GM23338 (cell line): Measurements from ENCODE around the gene SLC25A44. TPM values are rescaled to one million over a fixed set of nuclear protein-coding genes. Genes with fewer than 3 reads are reported as not detected.

Experiments
- ATAC-seq: fragments of 200-7000 bp; cut with Tn5 transposase; 3 replicates; pipeline ENCODE4 v1.9.1; 2020
- DNase-seq: peaks from one replicate; pipeline ENCODE4 v3.0.0-alpha.2; 2015; ENCODE audit warnings: low spot score
- H2AFZ ChIP-seq: fragments of 200-600 bp; sonication (generic); 2 replicates; pipeline ENCODE4 v1.8.0; 2016; ENCODE audit warnings: antibody characterized with exemption, mild to moderate bottlenecking, moderate library complexity
- H3F3A ChIP-seq: fragments of 200-600 bp; sonication (generic); replicated peaks from 2 replicates; pipeline ENCODE4 v1.8.0; 2017; ENCODE audit warnings: antibody characterized with exemption, mixed run types, low read depth
- H3K27ac ChIP-seq: fragments of 200-600 bp; sonication (generic); 2 replicates; pipeline ENCODE4 v1.6.1; 2016; ENCODE audit warnings: low read depth
- H3K27me3 ChIP-seq: fragments of 200-600 bp; sonication (generic); 2 replicates; pipeline ENCODE4 v1.8.0; 2016; ENCODE audit warnings: mild to moderate bottlenecking, mixed run types, moderate library complexity; ENCODE audit not compliant: insufficient read depth
- H3K36me3 ChIP-seq: fragments of 200-600 bp; sonication (generic); 2 replicates; pipeline ENCODE4 v1.8.0; 2016; ENCODE audit warnings: mild to moderate bottlenecking; ENCODE audit not compliant: insufficient read depth
- H3K4me1 ChIP-seq: fragments of 200-600 bp; sonication (generic); 2 replicates; pipeline ENCODE4 v1.8.0; 2016; ENCODE audit warnings: mild to moderate bottlenecking, moderate library complexity; ENCODE audit not compliant: insufficient read depth
- H3K4me2 ChIP-seq: fragments of 200-600 bp; sonication (generic); 2 replicates; pipeline ENCODE4 v1.7.1; 2017; ENCODE audit warnings: mixed run types
- H3K4me3 ChIP-seq: fragments of 200-600 bp; sonication (generic); 2 replicates; pipeline ENCODE4 v1.6.1; 2016; ENCODE audit warnings: mixed run types
- H3K79me2 ChIP-seq: fragments of 200-600 bp; sonication (generic); replicated peaks from 2 replicates; pipeline ENCODE4 v1.8.0; 2017; ENCODE audit warnings: mild to moderate bottlenecking; ENCODE audit not compliant: insufficient read depth
- H3K9me2 ChIP-seq: fragments of 200-600 bp; sonication (generic); 2 replicates; pipeline ENCODE4 v1.8.0; 2017; ENCODE audit not compliant: insufficient read depth
- H4K20me1 ChIP-seq: fragments of 200-600 bp; sonication (generic); replicated peaks from 2 replicates; pipeline ENCODE4 v1.8.0; 2017; ENCODE audit warnings: mild to moderate bottlenecking; ENCODE audit not compliant: insufficient read depth
- H3K27ac Mint-ChIP-seq: 2 replicates; pipeline ENCODE4 v1.8.0; 2020; ENCODE audit warnings: inconsistent platforms, mild to moderate bottlenecking, moderate library complexity, mixed read lengths
- H3K27me3 Mint-ChIP-seq: 3 replicates; pipeline ENCODE4 v1.8.0; 2022; ENCODE audit warnings: low read depth, mild to moderate bottlenecking, moderate library complexity, mixed read lengths, inconsistent platforms; ENCODE audit not compliant: insufficient read depth, poor library complexity
- H3K36me3 Mint-ChIP-seq: 3 replicates; pipeline ENCODE4 v1.8.0; 2021; ENCODE audit warnings: low read depth, mild to moderate bottlenecking, inconsistent platforms, moderate library complexity, mixed read lengths
- H3K4me1 Mint-ChIP-seq: 3 replicates; pipeline ENCODE4 v1.8.0; 2020; ENCODE audit warnings: mild to moderate bottlenecking, inconsistent platforms, mixed read lengths
- H3K4me3 Mint-ChIP-seq: 3 replicates; pipeline ENCODE4 v1.8.0; 2021; ENCODE audit warnings: moderate library complexity, mild to moderate bottlenecking, inconsistent platforms, mixed read lengths
- H3K9me3 Mint-ChIP-seq: 3 replicates; pipeline ENCODE4 v1.8.0; 2020; ENCODE audit warnings: moderate library complexity, mild to moderate bottlenecking, inconsistent platforms, mixed read lengths
- CREB1 ChIP-seq: fragments of 250-450 bp; sonication (Bioruptor Pico); IDR thresholded peaks from 2 replicates; pipeline ENCODE4 v1.5.0; 2020; ENCODE audit warnings: low read depth, mild to moderate bottlenecking, moderate library complexity
- ETS1 ChIP-seq: IDR thresholded peaks from 2 replicates; pipeline ENCODE4 v1.6.1; 2016; ENCODE audit warnings: antibody characterized with exemption
- EZH2 ChIP-seq: fragments of 200-600 bp; sonication (generic); IDR thresholded peaks from one replicate; pipeline ENCODE4 v1.8.0; 2017; ENCODE audit warnings: antibody characterized with exemption, mild to moderate bottlenecking, low read depth; ENCODE audit not compliant: unreplicated experiment
- EZH2phosphoT487 ChIP-seq: fragments of 200-600 bp; sonication (generic); IDR thresholded peaks from one replicate; pipeline ENCODE4 v1.8.1; 2018; ENCODE audit warnings: antibody characterized with exemption; ENCODE audit not compliant: unreplicated experiment
- NANOG ChIP-seq: IDR thresholded peaks from 2 replicates; pipeline ENCODE4 v1.6.1; 2016; ENCODE audit warnings: antibody characterized with exemption, borderline replicate concordance
- STAT1 ChIP-seq: IDR thresholded peaks from one replicate; pipeline ENCODE4 v1.6.1; 2016; ENCODE audit warnings: antibody characterized with exemption; ENCODE audit not compliant: unreplicated experiment
- ZNF114 ChIP-seq: fragments of 250-450 bp; sonication (Bioruptor Pico); IDR thresholded peaks from 2 replicates; pipeline ENCODE4 v1.5.0; 2020; ENCODE audit warnings: mild to moderate bottlenecking, moderate library complexity
- ZNF331 ChIP-seq: fragments of 250-450 bp; sonication (Bioruptor Pico); IDR thresholded peaks from 2 replicates; pipeline ENCODE4 v1.5.0; 2020; ENCODE audit warnings: low read depth, mild to moderate bottlenecking, moderate library complexity
- polyA plus RNA-seq: library from polyadenylated mRNA; unstranded; fragments of >200 nt; fragmentation: Nextera tagmentation; extraction: Ambion mirVana; gene quantifications from 2 replicates; pipeline ENCODE4 v1.2.1, GENCODE V29; 2016
- total RNA-seq: library from RNA; depleted of rRNA; stranded (reverse); fragments of >200 nt; shearing (Covaris generic); gene quantifications from 2 replicates; pipeline ENCODE4 v1.2.3, GENCODE V29; 2014
- TF ChIP-seq, protein P1 (sequence below): fragments of 250-450 bp; sonication (Bioruptor Pico); IDR thresholded peaks from 2 replicates; pipeline ENCODE4 v1.5.0; 2020; ENCODE audit warnings: mild to moderate bottlenecking, moderate library complexity

The SLC25A44 gene
- total and polyA plus RNA-seq, 2 experiments from 2014 or later = 7.0 to 25.1 TPM

GRCh38 chr1:156154317-156154749, 39.6 kb upstream of the SLC25A44 start (continued):
- TF ChIP-seq ETS1 = no peak

DNA sequence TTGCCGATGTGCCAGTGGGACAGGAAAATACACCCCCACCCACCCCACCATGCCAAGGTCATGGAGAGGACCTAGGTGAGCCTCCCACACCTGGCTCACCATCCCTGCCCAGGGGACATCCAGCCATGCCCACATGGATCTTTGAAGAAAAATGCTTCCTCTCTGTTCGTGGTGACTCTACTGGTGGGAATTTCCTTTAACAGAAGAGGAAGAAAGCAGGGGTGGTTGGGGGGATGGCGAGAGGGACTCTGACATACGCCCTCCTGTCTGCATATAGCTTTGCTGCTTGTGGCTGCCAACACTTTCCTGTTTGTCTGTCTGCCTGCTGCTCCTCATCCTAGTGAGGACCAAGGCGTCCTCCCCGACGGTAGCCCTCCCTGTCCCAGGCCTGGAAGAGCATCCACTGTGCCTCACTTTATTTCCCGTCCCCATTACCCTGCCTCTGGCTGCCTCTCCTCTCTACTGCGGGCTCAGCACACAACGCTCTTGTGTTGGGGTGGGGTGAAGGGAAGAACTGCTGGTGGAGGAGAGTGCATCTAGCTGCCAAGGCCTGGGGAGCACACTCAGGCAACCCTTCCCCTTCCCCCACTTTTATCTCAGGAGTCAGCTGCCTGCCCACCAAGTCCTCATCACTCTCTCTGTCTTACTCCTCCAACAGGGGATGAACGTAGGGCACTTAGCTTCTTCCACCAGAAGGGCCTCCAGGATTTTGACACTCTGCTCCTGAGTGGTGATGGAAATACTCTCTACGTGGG, 38.0 kb upstream of the SLC25A44 start:
- TF ChIP-seq, protein P1, sequence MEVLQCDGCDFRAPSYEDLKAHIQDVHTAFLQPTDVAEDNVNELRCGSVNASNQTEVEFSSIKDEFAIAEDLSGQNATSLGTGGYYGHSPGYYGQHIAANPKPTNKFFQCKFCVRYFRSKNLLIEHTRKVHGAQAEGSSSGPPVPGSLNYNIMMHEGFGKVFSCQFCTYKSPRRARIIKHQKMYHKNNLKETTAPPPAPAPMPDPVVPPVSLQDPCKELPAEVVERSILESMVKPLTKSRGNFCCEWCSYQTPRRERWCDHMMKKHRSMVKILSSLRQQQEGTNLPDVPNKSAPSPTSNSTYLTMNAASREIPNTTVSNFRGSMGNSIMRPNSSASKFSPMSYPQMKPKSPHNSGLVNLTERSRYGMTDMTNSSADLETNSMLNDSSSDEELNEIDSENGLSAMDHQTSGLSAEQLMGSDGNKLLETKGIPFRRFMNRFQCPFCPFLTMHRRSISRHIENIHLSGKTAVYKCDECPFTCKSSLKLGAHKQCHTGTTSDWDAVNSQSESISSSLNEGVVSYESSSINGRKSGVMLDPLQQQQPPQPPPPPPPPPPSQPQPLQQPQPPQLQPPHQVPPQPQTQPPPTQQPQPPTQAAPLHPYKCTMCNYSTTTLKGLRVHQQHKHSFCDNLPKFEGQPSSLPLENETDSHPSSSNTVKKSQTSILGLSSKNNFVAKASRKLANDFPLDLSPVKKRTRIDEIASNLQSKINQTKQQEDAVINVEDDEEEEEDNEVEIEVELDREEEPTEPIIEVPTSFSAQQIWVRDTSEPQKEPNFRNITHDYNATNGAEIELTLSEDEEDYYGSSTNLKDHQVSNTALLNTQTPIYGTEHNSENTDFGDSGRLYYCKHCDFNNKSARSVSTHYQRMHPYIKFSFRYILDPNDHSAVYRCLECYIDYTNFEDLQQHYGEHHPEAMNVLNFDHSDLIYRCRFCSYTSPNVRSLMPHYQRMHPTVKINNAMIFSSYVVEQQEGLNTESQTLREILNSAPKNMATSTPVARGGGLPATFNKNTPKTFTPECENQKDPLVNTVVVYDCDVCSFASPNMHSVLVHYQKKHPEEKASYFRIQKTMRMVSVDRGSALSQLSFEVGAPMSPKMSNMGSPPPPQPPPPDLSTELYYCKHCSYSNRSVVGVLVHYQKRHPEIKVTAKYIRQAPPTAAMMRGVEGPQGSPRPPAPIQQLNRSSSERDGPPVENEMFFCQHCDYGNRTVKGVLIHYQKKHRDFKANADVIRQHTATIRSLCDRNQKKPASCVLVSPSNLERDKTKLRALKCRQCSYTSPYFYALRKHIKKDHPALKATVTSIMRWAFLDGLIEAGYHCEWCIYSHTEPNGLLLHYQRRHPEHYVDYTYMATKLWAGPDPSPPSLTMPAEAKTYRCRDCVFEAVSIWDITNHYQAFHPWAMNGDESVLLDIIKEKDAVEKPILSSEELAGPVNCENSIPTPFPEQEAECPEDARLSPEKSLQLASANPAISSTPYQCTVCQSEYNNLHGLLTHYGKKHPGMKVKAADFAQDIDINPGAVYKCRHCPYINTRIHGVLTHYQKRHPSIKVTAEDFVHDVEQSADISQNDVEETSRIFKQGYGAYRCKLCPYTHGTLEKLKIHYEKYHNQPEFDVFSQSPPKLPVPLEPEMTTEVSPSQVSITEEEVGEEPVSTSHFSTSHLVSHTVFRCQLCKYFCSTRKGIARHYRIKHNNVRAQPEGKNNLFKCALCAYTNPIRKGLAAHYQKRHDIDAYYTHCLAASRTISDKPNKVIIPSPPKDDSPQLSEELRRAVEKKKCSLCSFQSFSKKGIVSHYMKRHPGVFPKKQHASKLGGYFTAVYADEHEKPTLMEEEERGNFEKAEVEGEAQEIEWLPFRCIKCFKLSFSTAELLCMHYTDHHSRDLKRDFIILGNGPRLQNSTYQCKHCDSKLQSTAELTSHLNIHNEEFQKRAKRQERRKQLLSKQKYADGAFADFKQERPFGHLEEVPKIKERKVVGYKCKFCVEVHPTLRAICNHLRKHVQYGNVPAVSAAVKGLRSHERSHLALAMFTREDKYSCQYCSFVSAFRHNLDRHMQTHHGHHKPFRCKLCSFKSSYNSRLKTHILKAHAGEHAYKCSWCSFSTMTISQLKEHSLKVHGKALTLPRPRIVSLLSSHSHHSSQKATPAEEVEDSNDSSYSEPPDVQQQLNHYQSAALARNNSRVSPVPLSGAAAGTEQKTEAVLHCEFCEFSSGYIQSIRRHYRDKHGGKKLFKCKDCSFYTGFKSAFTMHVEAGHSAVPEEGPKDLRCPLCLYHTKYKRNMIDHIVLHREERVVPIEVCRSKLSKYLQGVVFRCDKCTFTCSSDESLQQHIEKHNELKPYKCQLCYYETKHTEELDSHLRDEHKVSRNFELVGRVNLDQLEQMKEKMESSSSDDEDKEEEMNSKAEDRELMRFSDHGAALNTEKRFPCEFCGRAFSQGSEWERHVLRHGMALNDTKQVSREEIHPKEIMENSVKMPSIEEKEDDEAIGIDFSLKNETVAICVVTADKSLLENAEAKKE = no peak
- TF ChIP-seq EZH2 (no peak), CREB1 (CRISPR knock-in tag) (no peak), ZNF114 (CRISPR knock-in tag) (no peak), NANOG (no peak), STAT1 (no peak), EZH2phosphoT487 (no peak), ZNF331 (no peak)
- H3K4me1 ChIP-seq = peaks cover 43% of the 10 kb centered on the region
- no peak overlapping the region for H3K27ac ChIP-seq
- peaks cover 4% of the 10 kb centered on the region; the same call in 1 of the 2 replicates for H3F3A ChIP-seq
- no peaks in the 10 kb centered on the region for H3K36me3 ChIP-seq
- H3K4me2 ChIP-seq = no peak overlapping the region
- no peak overlapping the region for H3K4me3 ChIP-seq
- H3K9me2 ChIP-seq = no peaks in the 10 kb centered on the region
- H3K79me2 ChIP-seq = no peaks in the 10 kb centered on the region
- H4K20me1 ChIP-seq = no peaks in the 10 kb centered on the region
- ATAC-seq (no peak), DNase-seq (no peak)
- no peaks in the 10 kb centered on the region for H3K27me3 ChIP-seq
- Mint-ChIP-seq H3K27ac (no peak overlapping the region; the same call in 1 of the 2 replicates), H3K9me3 (no peaks in the 10 kb centered on the region), H3K4me3 (no peak overlapping the region), H3K4me1 (peaks cover 47% of the 10 kb centered on the region), H3K27me3 (peaks cover 9% of the 10 kb centered on the region), H3K36me3 (no peaks in the 10 kb centered on the region)
- no peak overlapping the region for H2AFZ ChIP-seq
